WTC11 (cell line): ENCODE measurements around the gene PPP1CA. TPM values are rescaled to one million over a fixed set of nuclear protein-coding genes. Genes with fewer than 3 reads are reported as not detected.

Experiments used
- ATAC-seq: fragments of 200-7000 bp; cut with Tn5 transposase; 2 replicates; pipeline ENCODE4 v1.10.0; 2021; ENCODE audit warnings: mild to moderate bottlenecking, moderate library complexity
- CTCF ChIA-PET: fragments of 300-600 bp; sonication (Branson Sonifier 250); formaldehyde crosslinking; loops from one replicate; lab custom pipeline; 2021; ENCODE audit warnings: antibody characterized with exemption; lab: Charles Lee
- POLR2A ChIA-PET: fragments of 350-600 bp; sonication (Branson Sonifier 250); formaldehyde crosslinking; loops from one replicate; lab custom pipeline; 2021; ENCODE audit warnings: antibody characterized with exemption; lab: Charles Lee
- DNase-seq: peaks from one replicate; pipeline ENCODE4 v3.0.0; 2021; ENCODE audit warnings: low spot score
- H3K27ac Mint-ChIP-seq: 2 replicates; pipeline ENCODE4 v1.8.0; 2021; ENCODE audit warnings: mixed read lengths
- H3K27me3 Mint-ChIP-seq: 2 replicates; pipeline ENCODE4 v1.8.0; 2021; ENCODE audit warnings: low read depth, mild to moderate bottlenecking, moderate library complexity, mixed read lengths
- H3K36me3 Mint-ChIP-seq: 2 replicates; pipeline ENCODE4 v1.8.0; 2021; ENCODE audit warnings: mixed read lengths
- H3K4me1 Mint-ChIP-seq: 2 replicates; pipeline ENCODE4 v1.8.0; 2022; ENCODE audit warnings: mixed read lengths
- H3K4me3 Mint-ChIP-seq: 2 replicates; pipeline ENCODE4 v1.8.0; 2021; ENCODE audit warnings: mild to moderate bottlenecking, moderate library complexity, mixed read lengths
- H3K9me3 Mint-ChIP-seq: 2 replicates; pipeline ENCODE4 v1.8.0; 2021; ENCODE audit warnings: mixed read lengths
- AR ChIP-seq: fragments of 250-450 bp; sonication (Bioruptor Pico); IDR thresholded peaks from 2 replicates; pipeline ENCODE4 v1.9.0; 2021; ENCODE audit warnings: mild to moderate bottlenecking
- ATF2 ChIP-seq: sonication (generic); formaldehyde crosslinking; IDR thresholded peaks from 2 replicates; pipeline ENCODE4 v1.8.1; 2022; ENCODE audit warnings: low read depth, missing genetic modification reagents, borderline replicate concordance
- ERG ChIP-seq: fragments of 250-450 bp; sonication (Bioruptor Pico); IDR thresholded peaks from 2 replicates; pipeline ENCODE4 v1.8.0; 2021; ENCODE audit warnings: mild to moderate bottlenecking
- ESRRA ChIP-seq: sonication (generic); formaldehyde crosslinking; IDR thresholded peaks from 2 replicates; pipeline ENCODE4 v1.8.1; 2022; ENCODE audit warnings: mild to moderate bottlenecking, missing genetic modification reagents, borderline replicate concordance
- NFE2L1 ChIP-seq: sonication (generic); formaldehyde crosslinking; IDR thresholded peaks from 2 replicates; pipeline ENCODE4 v1.8.1; 2023; ENCODE audit warnings: missing genetic modification reagents
- OVOL2 ChIP-seq: fragments of 250-450 bp; sonication (Bioruptor Pico); IDR thresholded peaks from 2 replicates; pipeline ENCODE4 v1.9.0; 2021; ENCODE audit warnings: mild to moderate bottlenecking, borderline replicate concordance
- TCF7 ChIP-seq: sonication (generic); formaldehyde crosslinking; IDR thresholded peaks from 2 replicates; pipeline ENCODE4 v1.8.0; 2022; ENCODE audit warnings: mild to moderate bottlenecking, low read depth, missing genetic modification reagents, moderate library complexity
- TEAD1 ChIP-seq: sonication (generic); formaldehyde crosslinking; IDR thresholded peaks from 2 replicates; pipeline ENCODE4 v1.8.0; 2022; ENCODE audit warnings: mild to moderate bottlenecking, missing genetic modification reagents
- ZMAT4 ChIP-seq: fragments of 250-450 bp; sonication (Bioruptor Pico); IDR thresholded peaks from 2 replicates; pipeline ENCODE4 v1.9.0; 2021; ENCODE audit warnings: mild to moderate bottlenecking
- ZNF121 ChIP-seq: sonication (generic); formaldehyde crosslinking; IDR thresholded peaks from 2 replicates; pipeline ENCODE4 v1.8.0; 2023; ENCODE audit warnings: missing genetic modification reagents
- ZNF396 ChIP-seq: fragments of 250-450 bp; sonication (Bioruptor Pico); IDR thresholded peaks from 2 replicates; pipeline ENCODE4 v1.8.0; 2021; ENCODE audit warnings: mild to moderate bottlenecking, moderate library complexity, borderline replicate concordance
- ZSCAN18 ChIP-seq: fragments of 250-450 bp; sonication (Bioruptor Pico); IDR thresholded peaks from 2 replicates; pipeline ENCODE4 v2.1.2; 2022; ENCODE audit warnings: mild to moderate bottlenecking, moderate library complexity
- total RNA-seq: library from RNA; stranded (reverse); gene quantifications from 3 replicates; pipeline ENCODE4 v1.2.3, GENCODE V29; 2021
- TF ChIP-seq, protein P1 (sequence below): sonication (generic); formaldehyde crosslinking; IDR thresholded peaks from 2 replicates; pipeline ENCODE4 v1.8.0; 2023; ENCODE audit warnings: missing genetic modification reagents, mild to moderate bottlenecking, borderline replicate concordance
- TF ChIP-seq, protein P2 (sequence below): fragments of 200-600 bp; IDR thresholded peaks from 2 replicates; pipeline ENCODE4 v1.8.0; 2022; ENCODE audit warnings: antibody characterized with exemption
- TF ChIP-seq, protein P3 (sequence below): sonication (generic); formaldehyde crosslinking; conservative IDR thresholded peaks from 2 replicates; pipeline ENCODE4 v1.8.1; 2023; ENCODE audit warnings: mild to moderate bottlenecking, low read depth, missing genetic modification reagents, moderate library complexity

The PPP1CA gene
- total RNA-seq, 1 experiment from 2014 or later, result 220 TPM

DNA sequence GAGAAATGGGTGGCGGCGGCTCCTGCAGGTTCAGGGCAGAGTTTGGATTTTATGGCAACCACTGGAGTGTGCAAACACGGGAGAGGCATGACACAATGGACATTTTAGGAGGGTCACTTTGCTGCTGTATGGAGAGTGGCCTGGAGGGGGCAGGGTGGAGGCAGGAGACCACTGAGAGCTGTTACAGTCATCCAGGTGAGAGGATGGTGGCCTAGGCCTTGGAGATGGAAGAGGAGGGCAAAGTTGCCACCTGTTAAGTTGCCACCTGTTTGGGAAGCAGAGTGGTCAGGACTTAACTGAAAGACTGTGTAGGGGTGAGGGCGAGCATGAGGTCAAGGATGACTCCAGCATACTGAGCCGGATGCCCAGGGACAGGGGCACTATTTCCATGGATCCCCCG lies 12.2 kb downstream of the PPP1CA start:
- DNase-seq (peak; percentile 82), ATAC-seq (peak; percentile 78)
- H3K36me3 Mint-ChIP-seq, result peaks cover 11% of the 10 kb centered on the region
- H3K27ac Mint-ChIP-seq, result peak overlapping the region; percentile 75
- peaks cover 15% of the 10 kb centered on the region for H3K27me3 Mint-ChIP-seq
- peaks cover 29% of the 10 kb centered on the region for H3K4me1 Mint-ChIP-seq
- H3K4me3 Mint-ChIP-seq, result peak overlapping the region; percentile 61
- no peaks in the 10 kb centered on the region for H3K9me3 Mint-ChIP-seq
- CTCF ChIA-PET, result interaction anchor here (0.5 to 7.3 kb wide), 31 partner anchors 8 to 156 kb away, joined by 3 to 112 read pairs (median 4); partner anchors contain the start of genes CARNS1, POLD4, PPP1CA and PTPRCAP
- TF ChIP-seq TCF7 (CRISPR knock-in tag) (no peak), ZNF121 (no peak), ZNF396 (CRISPR knock-in tag) (no peak), OVOL2 (CRISPR knock-in tag) (no peak), NFE2L1 (CRISPR knock-in tag) (no peak), ATF2 (no peak)
- TF ChIP-seq, protein P1, sequence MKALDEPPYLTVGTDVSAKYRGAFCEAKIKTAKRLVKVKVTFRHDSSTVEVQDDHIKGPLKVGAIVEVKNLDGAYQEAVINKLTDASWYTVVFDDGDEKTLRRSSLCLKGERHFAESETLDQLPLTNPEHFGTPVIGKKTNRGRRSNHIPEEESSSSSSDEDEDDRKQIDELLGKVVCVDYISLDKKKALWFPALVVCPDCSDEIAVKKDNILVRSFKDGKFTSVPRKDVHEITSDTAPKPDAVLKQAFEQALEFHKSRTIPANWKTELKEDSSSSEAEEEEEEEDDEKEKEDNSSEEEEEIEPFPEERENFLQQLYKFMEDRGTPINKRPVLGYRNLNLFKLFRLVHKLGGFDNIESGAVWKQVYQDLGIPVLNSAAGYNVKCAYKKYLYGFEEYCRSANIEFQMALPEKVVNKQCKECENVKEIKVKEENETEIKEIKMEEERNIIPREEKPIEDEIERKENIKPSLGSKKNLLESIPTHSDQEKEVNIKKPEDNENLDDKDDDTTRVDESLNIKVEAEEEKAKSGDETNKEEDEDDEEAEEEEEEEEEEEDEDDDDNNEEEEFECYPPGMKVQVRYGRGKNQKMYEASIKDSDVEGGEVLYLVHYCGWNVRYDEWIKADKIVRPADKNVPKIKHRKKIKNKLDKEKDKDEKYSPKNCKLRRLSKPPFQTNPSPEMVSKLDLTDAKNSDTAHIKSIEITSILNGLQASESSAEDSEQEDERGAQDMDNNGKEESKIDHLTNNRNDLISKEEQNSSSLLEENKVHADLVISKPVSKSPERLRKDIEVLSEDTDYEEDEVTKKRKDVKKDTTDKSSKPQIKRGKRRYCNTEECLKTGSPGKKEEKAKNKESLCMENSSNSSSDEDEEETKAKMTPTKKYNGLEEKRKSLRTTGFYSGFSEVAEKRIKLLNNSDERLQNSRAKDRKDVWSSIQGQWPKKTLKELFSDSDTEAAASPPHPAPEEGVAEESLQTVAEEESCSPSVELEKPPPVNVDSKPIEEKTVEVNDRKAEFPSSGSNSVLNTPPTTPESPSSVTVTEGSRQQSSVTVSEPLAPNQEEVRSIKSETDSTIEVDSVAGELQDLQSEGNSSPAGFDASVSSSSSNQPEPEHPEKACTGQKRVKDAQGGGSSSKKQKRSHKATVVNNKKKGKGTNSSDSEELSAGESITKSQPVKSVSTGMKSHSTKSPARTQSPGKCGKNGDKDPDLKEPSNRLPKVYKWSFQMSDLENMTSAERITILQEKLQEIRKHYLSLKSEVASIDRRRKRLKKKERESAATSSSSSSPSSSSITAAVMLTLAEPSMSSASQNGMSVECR (CRISPR knock-in tag), result no peak
- TF ChIP-seq, protein P2, sequence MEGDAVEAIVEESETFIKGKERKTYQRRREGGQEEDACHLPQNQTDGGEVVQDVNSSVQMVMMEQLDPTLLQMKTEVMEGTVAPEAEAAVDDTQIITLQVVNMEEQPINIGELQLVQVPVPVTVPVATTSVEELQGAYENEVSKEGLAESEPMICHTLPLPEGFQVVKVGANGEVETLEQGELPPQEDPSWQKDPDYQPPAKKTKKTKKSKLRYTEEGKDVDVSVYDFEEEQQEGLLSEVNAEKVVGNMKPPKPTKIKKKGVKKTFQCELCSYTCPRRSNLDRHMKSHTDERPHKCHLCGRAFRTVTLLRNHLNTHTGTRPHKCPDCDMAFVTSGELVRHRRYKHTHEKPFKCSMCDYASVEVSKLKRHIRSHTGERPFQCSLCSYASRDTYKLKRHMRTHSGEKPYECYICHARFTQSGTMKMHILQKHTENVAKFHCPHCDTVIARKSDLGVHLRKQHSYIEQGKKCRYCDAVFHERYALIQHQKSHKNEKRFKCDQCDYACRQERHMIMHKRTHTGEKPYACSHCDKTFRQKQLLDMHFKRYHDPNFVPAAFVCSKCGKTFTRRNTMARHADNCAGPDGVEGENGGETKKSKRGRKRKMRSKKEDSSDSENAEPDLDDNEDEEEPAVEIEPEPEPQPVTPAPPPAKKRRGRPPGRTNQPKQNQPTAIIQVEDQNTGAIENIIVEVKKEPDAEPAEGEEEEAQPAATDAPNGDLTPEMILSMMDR, result peak; percentile 60
- TF ChIP-seq, all 79 proteins: peak for 1
- POLR2A ChIA-PET, result interaction anchor here (0.9 kb wide), 1 partner anchor 12 kb away, joined by 4 read pairs; the partner anchor contains the start of gene PPP1CA

GRCh38 chr11:67387518-67387917 lies 14.1 kb downstream of the PPP1CA start:
- Mint-ChIP-seq H3K4me3 (no peak overlapping the region), H3K9me3 (no peaks in the 10 kb centered on the region), H3K27me3 (peaks cover 26% of the 10 kb centered on the region), H3K36me3 (no peaks in the 10 kb centered on the region), H3K27ac (no peak overlapping the region), H3K4me1 (peaks cover 27% of the 10 kb centered on the region)
- POLR2A ChIA-PET, result interaction anchor here (0.6 to 1.5 kb wide), 3 partner anchors 33 to 326 kb away, joined by 3 to 5 read pairs (median 3); partner anchors contain the start of gene RPS6KB2
- DNase-seq (no peak), ATAC-seq (no peak)
- CTCF ChIA-PET, result interaction anchor here (1.4 to 25.7 kb wide), 7 partner anchors 12 to 126 kb away, joined by 3 to 842 read pairs (median 6); partner anchors contain the start of genes POLD4 and PPP1CA
- no peak for TF ChIP-seq ZSCAN18 (CRISPR knock-in tag)
- TF ChIP-seq ERG (CRISPR knock-in tag), result no peak
- TF ChIP-seq ESRRA (CRISPR knock-in tag), result no peak
- TF ChIP-seq ATF2, result no peak
- TF ChIP-seq TEAD1, result no peak
- TF ChIP-seq, protein P3, sequence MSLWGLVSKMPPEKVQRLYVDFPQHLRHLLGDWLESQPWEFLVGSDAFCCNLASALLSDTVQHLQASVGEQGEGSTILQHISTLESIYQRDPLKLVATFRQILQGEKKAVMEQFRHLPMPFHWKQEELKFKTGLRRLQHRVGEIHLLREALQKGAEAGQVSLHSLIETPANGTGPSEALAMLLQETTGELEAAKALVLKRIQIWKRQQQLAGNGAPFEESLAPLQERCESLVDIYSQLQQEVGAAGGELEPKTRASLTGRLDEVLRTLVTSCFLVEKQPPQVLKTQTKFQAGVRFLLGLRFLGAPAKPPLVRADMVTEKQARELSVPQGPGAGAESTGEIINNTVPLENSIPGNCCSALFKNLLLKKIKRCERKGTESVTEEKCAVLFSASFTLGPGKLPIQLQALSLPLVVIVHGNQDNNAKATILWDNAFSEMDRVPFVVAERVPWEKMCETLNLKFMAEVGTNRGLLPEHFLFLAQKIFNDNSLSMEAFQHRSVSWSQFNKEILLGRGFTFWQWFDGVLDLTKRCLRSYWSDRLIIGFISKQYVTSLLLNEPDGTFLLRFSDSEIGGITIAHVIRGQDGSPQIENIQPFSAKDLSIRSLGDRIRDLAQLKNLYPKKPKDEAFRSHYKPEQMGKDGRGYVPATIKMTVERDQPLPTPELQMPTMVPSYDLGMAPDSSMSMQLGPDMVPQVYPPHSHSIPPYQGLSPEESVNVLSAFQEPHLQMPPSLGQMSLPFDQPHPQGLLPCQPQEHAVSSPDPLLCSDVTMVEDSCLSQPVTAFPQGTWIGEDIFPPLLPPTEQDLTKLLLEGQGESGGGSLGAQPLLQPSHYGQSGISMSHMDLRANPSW (CRISPR knock-in tag), result no peak
- no peak for TF ChIP-seq ZMAT4
- no peak for TF ChIP-seq AR
